SJCRH30 (cell line): ENCODE results near the gene CSMD2. TPM values are rescaled to one million over a fixed set of nuclear protein-coding genes. Genes with fewer than 3 reads are reported as not detected.

Experiments
- DNase-seq, 2 experiments: peaks; one replicate each; pipeline ENCODE4 v3.0.0-alpha.2; 2015 to 2020
- H3K27ac ChIP-seq: fragments of 250-450 bp; sonication (Bioruptor Pico); 2 replicates; pipeline ENCODE4 v1.5.1; 2020; ENCODE audit warnings: mild to moderate bottlenecking, moderate library complexity
- H3K27me3 ChIP-seq: fragments of 250-450 bp; sonication (Bioruptor Pico); 2 replicates; pipeline ENCODE4 v1.5.1; 2020; ENCODE audit warnings: mild to moderate bottlenecking, moderate library complexity
- H3K36me3 ChIP-seq: fragments of 250-450 bp; sonication (Bioruptor Pico); 2 replicates; pipeline ENCODE4 v1.5.1; 2020; ENCODE audit warnings: mild to moderate bottlenecking, moderate library complexity
- H3K4me1 ChIP-seq: fragments of 250-450 bp; sonication (Bioruptor Pico); 2 replicates; pipeline ENCODE4 v1.5.1; 2020; ENCODE audit warnings: mild to moderate bottlenecking, moderate library complexity
- H3K4me3 ChIP-seq: fragments of 250-450 bp; sonication (Bioruptor Pico); 2 replicates; pipeline ENCODE4 v1.5.1; 2020; ENCODE audit warnings: mild to moderate bottlenecking, moderate library complexity
- H3K9me3 ChIP-seq: fragments of 250-450 bp; sonication (Bioruptor Pico); replicated peaks from 2 replicates; pipeline ENCODE4 v1.5.1; 2020; ENCODE audit warnings: mild to moderate bottlenecking, moderate library complexity
- total RNA-seq: library from RNA; depleted of rRNA; stranded (reverse); fragments of >200 nt; shearing (Covaris generic); gene quantifications from 2 replicates; pipeline ENCODE4 v1.2.3, GENCODE V29; 2014

CSMD2 gene
- total RNA-seq, 1 experiment from 2014 or later: 0.14 TPM

DNA sequence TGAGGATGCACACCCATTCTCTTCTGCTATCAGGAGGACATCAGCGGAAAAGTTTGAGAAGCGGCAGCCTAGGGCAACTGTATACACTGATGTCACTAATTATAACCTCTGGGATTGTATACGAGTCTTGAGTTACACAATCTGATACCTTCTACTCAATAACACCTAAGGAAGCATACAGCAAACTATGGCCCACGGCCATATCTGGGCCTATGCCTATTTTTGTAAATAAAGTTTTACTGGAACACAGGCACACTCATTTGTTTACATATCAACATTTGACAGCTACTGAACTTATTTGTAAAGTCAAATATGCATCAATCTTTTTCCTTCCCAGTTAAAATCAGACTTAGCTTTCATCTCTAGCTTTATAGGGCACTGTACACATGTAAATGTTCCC, 505.4 kb downstream of the CSMD2 start:
- Histone ChIP-seq H3K27me3 (peaks cover 8% of the 10 kb centered on the region), H3K4me3 (no peak overlapping the region)

GRCh38 chr1:33657833-33658232, 507.2 kb downstream of the CSMD2 start:
- Histone ChIP-seq H3K27me3 (peaks cover 8% of the 10 kb centered on the region), H3K36me3 (no peaks in the 10 kb centered on the region), H3K4me3 (no peak overlapping the region), H3K4me1 (no peaks in the 10 kb centered on the region), H3K27ac (no peak overlapping the region), H3K9me3 (no peaks in the 10 kb centered on the region)
- no peak for DNase-seq

More for the DNA sequence above, 505.4 kb downstream of the CSMD2 start:
- Histone ChIP-seq H3K27ac (no peak overlapping the region), H3K9me3 (no peaks in the 10 kb centered on the region), H3K4me1 (no peaks in the 10 kb centered on the region), H3K36me3 (no peaks in the 10 kb centered on the region)
- DNase-seq: no peak

DNA sequence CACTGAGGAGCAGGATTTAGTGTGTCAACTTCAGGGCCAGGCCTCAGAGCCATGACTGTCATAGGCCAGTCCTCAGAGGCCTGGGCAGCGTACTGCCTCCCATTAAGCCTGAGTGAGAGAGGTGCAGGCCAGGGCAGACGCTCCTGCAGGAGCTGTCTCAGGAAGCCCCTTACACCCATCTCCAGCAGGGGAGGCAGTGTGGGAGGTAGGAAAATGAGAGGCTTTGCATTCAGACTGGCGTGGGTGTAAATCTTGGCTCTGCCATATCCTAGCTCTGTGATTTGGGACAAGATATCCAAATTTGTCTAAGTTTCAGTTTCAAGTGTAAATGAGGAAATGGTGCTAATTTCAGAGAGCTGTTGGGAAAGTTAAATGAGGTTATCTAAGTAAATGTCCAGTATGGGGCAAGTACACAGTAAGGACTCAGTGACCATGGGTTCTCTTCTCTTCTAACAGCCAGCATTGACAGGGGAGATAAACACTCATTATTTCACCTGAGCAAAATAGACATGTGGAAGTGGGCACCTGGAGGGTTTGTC, 508.5 kb downstream of the CSMD2 start:
- Histone ChIP-seq H3K4me3 (no peak overlapping the region), H3K4me1 (no peaks in the 10 kb centered on the region), H3K36me3 (no peaks in the 10 kb centered on the region), H3K27me3 (peaks cover 8% of the 10 kb centered on the region), H3K9me3 (no peaks in the 10 kb centered on the region), H3K27ac (no peak overlapping the region)
- DNase-seq: no peak

DNA sequence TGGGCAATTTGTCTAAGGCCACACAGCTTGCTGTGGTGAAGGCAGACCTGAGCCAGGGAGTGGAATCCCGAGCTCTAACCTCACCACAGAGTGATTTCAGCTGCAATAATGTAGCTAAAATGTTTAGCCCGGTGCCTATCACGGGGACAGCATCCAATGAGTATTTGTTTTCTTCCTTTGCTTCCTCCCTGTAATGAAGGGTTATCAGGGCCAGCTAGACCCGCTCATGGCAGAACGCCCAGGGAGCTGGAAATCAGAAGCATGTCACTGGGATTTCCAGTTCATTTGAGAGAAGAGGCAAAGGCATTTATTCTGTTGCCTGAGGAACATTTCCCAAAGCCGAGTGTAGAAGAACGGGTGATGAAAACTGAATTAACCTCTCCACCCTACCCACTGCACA, 509.5 kb downstream of the CSMD2 start:
- H3K27ac ChIP-seq: no peak overlapping the region
- no peaks in the 10 kb centered on the region for H3K4me1 ChIP-seq
- peaks cover 8% of the 10 kb centered on the region for H3K27me3 ChIP-seq
- H3K36me3 ChIP-seq: no peaks in the 10 kb centered on the region
- H3K9me3 ChIP-seq: no peaks in the 10 kb centered on the region
- no peak overlapping the region for H3K4me3 ChIP-seq
- no peak for DNase-seq

- no peaks in the 10 kb centered on the region for H3K9me3 ChIP-seq
- peaks cover 8% of the 10 kb centered on the region for H3K27me3 ChIP-seq
- H3K27ac ChIP-seq: no peak overlapping the region
- H3K36me3 ChIP-seq: no peaks in the 10 kb centered on the region
- DNase-seq: no peak
- H3K4me1 ChIP-seq: no peaks in the 10 kb centered on the region
- no peak overlapping the region for H3K4me3 ChIP-seq
Observed at GRCh38 chr1:33654267-33654834, 510.7 kb downstream of the CSMD2 start.

DNA sequence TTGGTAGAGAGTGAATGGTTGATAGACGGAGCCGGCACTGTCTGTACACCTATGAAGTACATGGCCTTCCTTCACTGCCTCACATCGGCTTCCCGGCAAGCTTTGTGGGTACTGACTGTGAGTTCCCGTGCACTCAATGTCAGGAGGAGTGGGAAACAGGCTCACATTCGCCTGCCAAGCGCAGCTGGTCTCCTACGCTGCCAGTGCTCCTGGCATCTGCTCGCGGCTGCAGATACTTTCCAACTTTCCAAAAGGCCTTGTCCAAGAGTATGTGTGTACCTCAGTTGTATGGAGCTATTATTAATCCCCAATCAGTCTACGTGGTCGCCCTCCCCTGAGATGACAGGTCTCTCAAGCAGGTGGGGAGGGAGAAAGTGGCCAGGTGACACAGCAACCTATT, 511.8 kb downstream of the CSMD2 start:
- Histone ChIP-seq H3K9me3 (no peaks in the 10 kb centered on the region), H3K4me1 (no peaks in the 10 kb centered on the region), H3K27ac (no peak overlapping the region), H3K4me3 (no peak overlapping the region), H3K36me3 (no peaks in the 10 kb centered on the region), H3K27me3 (peaks cover 5% of the 10 kb centered on the region)
- DNase-seq: no peak

- no peak overlapping the region for H3K27ac ChIP-seq
- H3K27me3 ChIP-seq: peaks cover 8% of the 10 kb centered on the region; the same call in 1 of the 2 replicates
- no peaks in the 10 kb centered on the region for H3K4me1 ChIP-seq
- DNase-seq: no peak
- H3K4me3 ChIP-seq: no peak overlapping the region
- no peaks in the 10 kb centered on the region for H3K9me3 ChIP-seq
- no peaks in the 10 kb centered on the region for H3K36me3 ChIP-seq
Observed at GRCh38 chr1:33650708-33651107, 514.3 kb downstream of the CSMD2 start.

DNA sequence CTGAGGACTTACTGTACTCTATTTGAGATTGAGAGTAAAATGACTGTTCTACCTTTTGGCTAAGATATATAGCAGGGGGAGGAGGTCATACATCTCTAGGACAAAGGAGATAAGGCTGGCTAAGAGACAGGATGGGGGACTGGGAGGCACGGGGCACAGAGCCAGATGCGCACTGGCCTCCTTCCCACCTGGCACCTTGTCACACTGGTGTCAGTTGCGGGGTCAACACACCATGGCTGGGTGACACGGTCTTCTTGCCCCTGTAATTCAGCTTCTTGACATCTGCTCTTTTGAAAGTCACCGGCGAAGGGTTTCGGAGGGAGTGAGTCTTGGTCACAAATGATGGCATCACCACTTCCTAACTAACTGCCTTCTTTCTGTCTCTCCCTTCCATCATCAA, 515.3 kb downstream of the CSMD2 start:
- Histone ChIP-seq H3K27ac (no peak overlapping the region), H3K27me3 (0 out of 2 replicates have a peak, but pooled peaks cover 4% of the 10 kb centered on the region), H3K4me3 (no peak overlapping the region), H3K4me1 (no peaks in the 10 kb centered on the region), H3K36me3 (no peaks in the 10 kb centered on the region), H3K9me3 (no peaks in the 10 kb centered on the region)
- DNase-seq: no peak

GRCh38 chr1:33643216-33643615, 521.8 kb downstream of the CSMD2 start:
- Histone ChIP-seq H3K27me3 (peaks cover 6% of the 10 kb centered on the region), H3K36me3 (no peaks in the 10 kb centered on the region), H3K4me1 (no peaks in the 10 kb centered on the region), H3K27ac (no peak overlapping the region), H3K9me3 (no peaks in the 10 kb centered on the region), H3K4me3 (no peak overlapping the region)
- no peak for DNase-seq

DNA sequence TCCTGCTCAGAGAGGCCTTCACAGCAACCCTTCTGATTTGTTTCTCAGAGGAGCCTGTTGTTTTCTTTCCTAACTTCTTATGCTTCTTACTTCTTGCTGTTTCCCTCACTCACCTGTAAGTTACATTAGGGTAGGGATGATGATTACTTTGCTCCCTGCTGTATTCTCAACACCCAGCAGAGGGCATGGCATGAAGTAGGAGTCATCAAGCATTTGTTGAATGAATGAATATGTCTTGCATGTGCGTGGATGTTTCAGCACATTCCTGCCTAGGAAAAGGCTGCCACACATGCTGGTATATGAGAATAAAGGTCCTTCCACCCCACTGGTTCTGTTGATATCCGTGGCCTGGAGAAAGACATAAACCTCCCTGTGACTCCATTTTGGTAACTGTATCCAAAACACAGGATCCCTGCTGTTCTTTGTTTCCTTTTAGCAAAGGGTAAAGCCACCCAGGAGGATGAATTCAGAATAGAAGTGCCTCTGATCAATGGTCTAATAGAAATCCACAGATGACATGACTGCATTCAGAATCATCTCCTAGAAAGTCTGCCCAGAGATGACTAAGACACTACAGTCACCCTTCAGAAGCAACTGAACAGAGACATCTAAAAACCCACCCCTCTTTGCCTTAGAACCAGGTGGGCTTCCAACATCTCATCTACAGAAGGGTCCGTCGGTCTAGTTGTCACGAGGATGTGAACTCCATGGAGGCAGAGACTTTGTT, 523.8 kb downstream of the CSMD2 start:
- Histone ChIP-seq H3K4me1 (no peaks in the 10 kb centered on the region), H3K4me3 (no peak overlapping the region), H3K27me3 (peaks cover 13% of the 10 kb centered on the region), H3K36me3 (no peaks in the 10 kb centered on the region), H3K27ac (no peak overlapping the region), H3K9me3 (no peaks in the 10 kb centered on the region)
- DNase-seq: peak in 1 of 2 experiments; percentile 22

DNA sequence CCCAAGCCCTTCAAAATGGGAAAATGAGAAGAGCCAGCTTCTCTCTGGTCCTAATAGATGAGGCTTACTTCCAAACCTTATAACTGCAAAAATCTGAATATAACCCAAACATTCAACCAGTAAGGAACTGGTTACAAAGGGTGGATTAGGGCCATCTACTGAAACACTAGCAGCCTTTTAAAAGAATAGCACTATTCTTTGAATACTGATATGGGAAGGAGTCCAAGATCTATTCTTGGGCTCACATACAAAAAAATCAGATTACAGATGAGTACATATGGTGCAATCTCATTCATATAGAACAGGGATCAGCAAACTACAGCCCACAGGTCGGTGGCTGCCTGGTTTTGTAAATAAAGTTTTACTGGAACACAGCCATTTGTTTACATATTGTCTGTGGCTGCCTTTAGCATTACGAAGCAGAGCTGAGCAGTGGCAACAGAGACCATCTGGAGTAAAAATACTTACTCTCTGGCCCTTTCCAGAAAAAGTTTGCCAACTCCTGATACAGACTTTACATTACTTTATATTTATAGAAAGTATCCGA, 524.8 kb downstream of the CSMD2 start:
- DNase-seq: no peak

DNA sequence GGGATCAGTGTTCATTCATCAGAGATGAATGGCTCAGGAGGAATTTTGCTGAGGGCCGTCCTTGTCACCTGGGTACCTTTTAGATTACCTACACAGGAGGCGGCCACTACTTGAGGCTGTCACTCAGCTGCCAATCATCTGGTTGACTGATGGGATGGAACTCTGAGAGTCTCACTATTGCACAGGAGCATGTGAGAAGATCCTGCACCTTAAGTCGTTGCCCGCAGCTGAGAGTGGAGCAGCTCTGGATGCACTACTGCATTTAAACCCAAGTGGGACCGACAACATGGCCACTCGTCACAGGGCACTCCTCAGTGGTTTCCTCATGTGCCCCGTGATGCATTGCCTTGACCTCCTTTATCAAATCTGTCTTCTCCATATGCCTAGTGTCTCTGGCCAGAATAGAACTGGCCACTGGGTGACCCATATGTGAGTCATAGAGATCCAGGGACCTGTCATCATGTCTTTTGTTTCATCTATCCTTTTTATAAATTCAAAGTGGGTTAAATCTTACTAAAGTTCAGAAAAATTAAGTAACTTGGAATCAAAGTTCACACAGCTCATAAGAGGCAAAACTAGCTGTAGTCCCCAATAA, 527.1 kb downstream of the CSMD2 start:
- DNase-seq: no peak
- no peaks in the 10 kb centered on the region for H3K4me1 ChIP-seq
- no peak overlapping the region for H3K4me3 ChIP-seq
- H3K36me3 ChIP-seq: no peaks in the 10 kb centered on the region
- H3K9me3 ChIP-seq: no peaks in the 10 kb centered on the region
- no peak overlapping the region for H3K27ac ChIP-seq
- peaks cover 20% of the 10 kb centered on the region for H3K27me3 ChIP-seq

More for the DNA sequence above, 524.8 kb downstream of the CSMD2 start:
- H3K36me3 ChIP-seq: no peaks in the 10 kb centered on the region
- peaks cover 15% of the 10 kb centered on the region for H3K27me3 ChIP-seq
- no peaks in the 10 kb centered on the region for H3K9me3 ChIP-seq
- no peak overlapping the region for H3K4me3 ChIP-seq
- H3K4me1 ChIP-seq: no peaks in the 10 kb centered on the region
- no peak overlapping the region for H3K27ac ChIP-seq

DNA sequence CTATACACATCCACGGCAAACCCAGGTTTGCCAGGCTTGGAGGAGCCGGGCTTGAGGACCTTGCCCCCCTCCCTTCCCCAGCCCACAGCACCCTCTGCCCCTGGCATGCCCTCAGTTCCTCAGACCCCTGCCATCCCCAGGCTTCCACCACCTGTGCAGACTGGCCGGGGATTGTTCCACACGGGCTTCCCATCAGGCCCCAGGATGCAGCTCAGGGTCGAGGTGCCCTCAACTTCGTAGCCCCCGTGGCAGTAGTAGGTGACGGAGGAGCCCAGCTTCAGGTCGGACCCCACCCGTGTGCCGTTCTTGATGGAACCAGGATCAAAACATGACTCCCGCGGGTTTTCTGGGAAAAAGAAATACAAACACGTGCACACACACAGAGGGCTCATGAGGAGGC, 528.8 kb downstream of the CSMD2 start:
- DNase-seq: no peak
- H3K36me3 ChIP-seq: no peaks in the 10 kb centered on the region
- H3K9me3 ChIP-seq: no peaks in the 10 kb centered on the region
- no peak overlapping the region for H3K4me3 ChIP-seq
- H3K27me3 ChIP-seq: peaks cover 20% of the 10 kb centered on the region
- H3K27ac ChIP-seq: no peak overlapping the region
- no peaks in the 10 kb centered on the region for H3K4me1 ChIP-seq

GRCh38 chr1:33635336-33636012, 529.6 kb downstream of the CSMD2 start:
- DNase-seq: no peak
- no peaks in the 10 kb centered on the region for H3K36me3 ChIP-seq
- no peaks in the 10 kb centered on the region for H3K9me3 ChIP-seq
- H3K4me1 ChIP-seq: no peaks in the 10 kb centered on the region
- H3K27me3 ChIP-seq: peaks cover 20% of the 10 kb centered on the region
- no peak overlapping the region for H3K4me3 ChIP-seq
- H3K27ac ChIP-seq: no peak overlapping the region

- Histone ChIP-seq H3K4me3 (no peak overlapping the region), H3K9me3 (no peaks in the 10 kb centered on the region), H3K36me3 (no peaks in the 10 kb centered on the region), H3K4me1 (no peaks in the 10 kb centered on the region), H3K27me3 (peaks cover 20% of the 10 kb centered on the region), H3K27ac (no peak overlapping the region)
- peak; percentile 28 to 60 for DNase-seq
Observed at GRCh38 chr1:33634806-33635205, 530.2 kb downstream of the CSMD2 start.
